H9 (cell line): ENCODE data around the gene PPP4R2. TPM values are rescaled to one million over a fixed set of nuclear protein-coding genes. Genes with fewer than 3 reads are reported as not detected.

Source experiments
- DNase-seq: peaks from one replicate; pipeline ENCODE4 v3.0.0-alpha.2; 2017
- H2AFZ ChIP-seq: one replicate; pipeline ENCODE4 v1.6.1; 2013; ENCODE audit warnings: mild to moderate bottlenecking, low read length, control low read depth, moderate library complexity
- H2AK5ac ChIP-seq: 2 replicates; pipeline ENCODE4 v1.6.1; 2013; ENCODE audit warnings: low read length, control low read depth, mixed read lengths; ENCODE audit not compliant: insufficient read length
- H2BK120ac ChIP-seq: one replicate; pipeline ENCODE4 v1.6.1; 2013; ENCODE audit warnings: low read depth, mild to moderate bottlenecking, low read length, control low read depth, inconsistent platforms; ENCODE audit not compliant: poor library complexity, severe bottlenecking
- H2BK12ac ChIP-seq: 2 replicates; pipeline ENCODE4 v1.6.1; 2013; ENCODE audit warnings: low read length, control low read depth, mixed read lengths, low read depth; ENCODE audit not compliant: insufficient read length
- H2BK15ac ChIP-seq: 2 replicates; pipeline ENCODE4 v1.6.1; 2013; ENCODE audit warnings: low read depth, low read length, control low read depth
- H2BK20ac ChIP-seq: one replicate; pipeline ENCODE4 v1.6.1; 2013; ENCODE audit warnings: low read depth, mild to moderate bottlenecking, low read length, control low read depth, inconsistent platforms; ENCODE audit not compliant: poor library complexity, severe bottlenecking
- H2BK5ac ChIP-seq: 2 replicates; pipeline ENCODE4 v1.6.1; 2013; ENCODE audit warnings: low read length, control low read depth, mixed read lengths; ENCODE audit not compliant: insufficient read length
- H3K14ac ChIP-seq: 2 replicates; pipeline ENCODE4 v1.6.1; 2013; ENCODE audit warnings: low read length, control low read depth; ENCODE audit not compliant: insufficient read depth
- H3K18ac ChIP-seq: 2 replicates; pipeline ENCODE4 v1.6.1; 2013; ENCODE audit warnings: low read depth, mild to moderate bottlenecking, mixed read lengths, low read length, control low read depth; ENCODE audit not compliant: insufficient read length
- H3K23ac ChIP-seq: 2 replicates; pipeline ENCODE4 v1.6.1; 2013; ENCODE audit warnings: low read length, control low read depth, mixed read lengths, low read depth; ENCODE audit not compliant: insufficient read length
- H3K23me2 ChIP-seq: 2 replicates; pipeline ENCODE4 v1.6.1; 2013; ENCODE audit warnings: low read depth, mild to moderate bottlenecking, mixed read lengths, low read length, control low read depth; ENCODE audit not compliant: insufficient read length, poor library complexity, severe bottlenecking
- H3K27ac ChIP-seq: 2 replicates; pipeline ENCODE4 v1.5.1; 2013; ENCODE audit warnings: low read length, control low read depth, mixed read lengths, low read depth; ENCODE audit not compliant: insufficient read length
- H3K27me3 ChIP-seq: 2 replicates; pipeline ENCODE4 v1.6.1; 2013; ENCODE audit warnings: low read length, control low read depth, inconsistent platforms; ENCODE audit not compliant: insufficient read depth
- H3K4ac ChIP-seq: 2 replicates; pipeline ENCODE4 v1.6.1; 2013; ENCODE audit warnings: low read depth, mild to moderate bottlenecking, control low read depth, inconsistent platforms, low read length, moderate library complexity
- H3K4me1 ChIP-seq: 2 replicates; pipeline ENCODE4 v1.6.1; 2013; ENCODE audit warnings: low read length, control low read depth, inconsistent platforms; ENCODE audit not compliant: insufficient read depth
- H3K4me2 ChIP-seq: 2 replicates; pipeline ENCODE4 v1.6.1; 2013; ENCODE audit warnings: low read length, control low read depth, mixed read lengths; ENCODE audit not compliant: insufficient read length, insufficient read depth
- H3K56ac ChIP-seq: 2 replicates; pipeline ENCODE4 v1.6.1; 2013; ENCODE audit warnings: low read depth, mild to moderate bottlenecking, mixed read lengths, low read length, control low read depth; ENCODE audit not compliant: insufficient read length
- H3K79me1 ChIP-seq: 2 replicates; pipeline ENCODE4 v1.6.1; 2013; ENCODE audit warnings: low read depth, mild to moderate bottlenecking, moderate library complexity, low read length, control low read depth, inconsistent platforms; ENCODE audit not compliant: insufficient read depth, poor library complexity, severe bottlenecking
- H3K79me2 ChIP-seq: 2 replicates; pipeline ENCODE4 v1.6.1; 2013; ENCODE audit warnings: low read length, control low read depth, inconsistent platforms; ENCODE audit not compliant: insufficient read depth
- H3K9ac ChIP-seq: 2 replicates; pipeline ENCODE4 v1.6.1; 2013; ENCODE audit warnings: low read length, control low read depth, mixed read lengths; ENCODE audit not compliant: insufficient read length; ENCODE audit errors: extremely low read depth
- H3K9me3 ChIP-seq: one replicate; pipeline ENCODE4 v1.6.1; 2013; ENCODE audit warnings: low read depth, low read length, inconsistent platforms; ENCODE audit not compliant: control insufficient read depth
- H3T11ph ChIP-seq: one replicate; pipeline ENCODE4 v1.6.1; 2013; ENCODE audit warnings: mild to moderate bottlenecking, low read length, control low read depth, inconsistent platforms
- H4K20me1 ChIP-seq: one replicate; pipeline ENCODE4 v1.6.1; 2013; ENCODE audit not compliant: control insufficient read depth, insufficient read length, insufficient read depth
- H4K5ac ChIP-seq: 2 replicates; pipeline ENCODE4 v1.6.1; 2013; ENCODE audit warnings: low read depth, mild to moderate bottlenecking, mixed read lengths, low read length, control low read depth; ENCODE audit not compliant: insufficient read length
- H4K8ac ChIP-seq: replicated peaks from 2 replicates; pipeline ENCODE4 v1.6.1; 2013; ENCODE audit warnings: low read length, control low read depth, mixed read lengths, low read depth; ENCODE audit not compliant: insufficient read length
- H4K91ac ChIP-seq: 2 replicates; pipeline ENCODE4 v1.6.1; 2013; ENCODE audit warnings: low read depth, mild to moderate bottlenecking, moderate library complexity, mixed read lengths, low read length, control low read depth; ENCODE audit not compliant: insufficient read length
- H3K27ac Mint-ChIP-seq, 3 experiments: 2 replicates in 2 of 3; 3 replicates in 1 of 3; pipeline ENCODE4 v1.8.0; 2020 to 2021; ENCODE audit warnings: mixed read lengths in 3 of 3, mild to moderate bottlenecking in 1 of 3, moderate library complexity in 1 of 3
- H3K27me3 Mint-ChIP-seq: 2 replicates; pipeline ENCODE4 v1.8.0; 2021; ENCODE audit warnings: low read depth, mild to moderate bottlenecking, moderate library complexity, mixed read lengths
- H3K36me3 Mint-ChIP-seq, 3 experiments: 2 replicates in 2 of 3; 3 replicates in 1 of 3; pipeline ENCODE4 v1.8.0; 2020 to 2021; ENCODE audit warnings: low read depth in 3 of 3, mixed read lengths in 3 of 3; ENCODE audit not compliant: insufficient read depth in 1 of 3
- H3K4me1 Mint-ChIP-seq, 2 experiments: 2 replicates each; pipeline ENCODE4 v1.8.0; 2020; ENCODE audit warnings: mixed read lengths in 2 of 2
- H3K4me3 Mint-ChIP-seq, 2 experiments: 2 replicates in 1 of 2; 3 replicates in 1 of 2; pipeline ENCODE4 v1.8.0; 2020 to 2021; ENCODE audit warnings: mild to moderate bottlenecking in 2 of 2, mixed read lengths in 2 of 2, moderate library complexity in 1 of 2
- H3K9me3 Mint-ChIP-seq, 2 experiments: 2 replicates in 1 of 2; 3 replicates in 1 of 2; pipeline ENCODE4 v1.8.0; 2020; ENCODE audit warnings: mild to moderate bottlenecking in 2 of 2, mixed read lengths in 2 of 2, moderate library complexity in 1 of 2
- CTCF ChIP-seq: fragments of 200-600 bp; sonication (generic); conservative IDR thresholded peaks from 3 replicates; pipeline ENCODE4 v1.8.0; 2021; ENCODE audit warnings: antibody characterized with exemption, mild to moderate bottlenecking
- WGBS: extraction: QIAGEN DNeasy Blood & Tissue Kit; methylation state at CpG from one replicate; pipeline ENCODE4 v1.1.7; 2013; ENCODE audit warnings: missing lambda C conversion rate, low lambda C conversion rate, mixed read lengths; ENCODE audit not compliant: insufficient read length; ENCODE audit errors: extremely low coverage; 5-methylcytosine and 5-hydroxymethylcytosine counted together
- total RNA-seq: library from RNA; stranded (reverse); gene quantifications from 2 replicates; pipeline ENCODE4 v1.2.1, GENCODE V29; 2021

Gene PPP4R2
- total RNA-seq, 1 experiment from 2014 or later, result 132 TPM

GRCh38 chr3:73107676-73108187 lies 111.1 kb downstream of the PPP4R2 start:
- Histone ChIP-seq H3K4me2 (no peak overlapping the region), H3K23me2 (no peaks in the 10 kb centered on the region), H3T11ph (no peak overlapping the region), H3K4me1 (no peaks in the 10 kb centered on the region), H3K4ac (no peak overlapping the region), H3K9me3 (no peaks in the 10 kb centered on the region), H3K56ac (no peak overlapping the region), H3K27ac (no peak overlapping the region), H2BK20ac (no peak overlapping the region), H2BK5ac (no peak overlapping the region), H4K5ac (no peak overlapping the region), H2AK5ac (no peak overlapping the region), H2AFZ (no peak overlapping the region), H4K8ac (no peak overlapping the region), H2BK15ac (no peak overlapping the region), H2BK12ac (no peak overlapping the region), H3K23ac (no peak overlapping the region), H3K79me1 (no peaks in the 10 kb centered on the region), H2BK120ac (no peak overlapping the region), H3K14ac (no peak overlapping the region), H4K20me1 (no peaks in the 10 kb centered on the region), H3K27me3 (no peaks in the 10 kb centered on the region), H3K18ac (no peak overlapping the region), H3K9ac (no peak overlapping the region), H3K79me2 (no peaks in the 10 kb centered on the region), H4K91ac (no peak overlapping the region)
- Mint-ChIP-seq H3K4me1 (peaks cover 9 to 12% of the 10 kb centered on the region in 2 experiments; a peak in 3 of 4 replicates), H3K4me3 (no peak overlapping the region), H3K27me3 (0 out of 2 replicates have a peak, but pooled peaks cover 2% of the 10 kb centered on the region), H3K27ac (no peak overlapping the region), H3K36me3 (no peaks in the 10 kb centered on the region), H3K9me3 (peaks cover 0 to 1% of the 10 kb centered on the region in 2 experiments; a peak in 1 of 5 replicates)
- no peak for DNase-seq
- no CpG with 5 or more reads among the region's 5 CpGs for WGBS
- no peak for TF ChIP-seq CTCF
